Spleen (tissue), 11 donors: Measurements from ENCODE around the gene CHST7. TPM values are rescaled to one million over a fixed set of nuclear protein-coding genes. Genes with fewer than 3 reads are reported as not detected.
A peak's percentile ranks its signal among the peaks of the same experiment; 100 is the strongest.

Experiments
- DNase-seq: peaks from one replicate; pipeline ENCODE4 v3.0.0-alpha.2; 2020
- H3K27ac ChIP-seq, 8 donors: fragments of 200-600 bp; sonication (generic) in 7 of 8; 1 replicate in 4 of 8; 2 replicates in 4 of 8; pipeline versions ENCODE4 v1.5.0 to v1.8.0; 2016 to 2021; ENCODE audit warnings: inconsistent platforms in 4 of 8, mild to moderate bottlenecking in 4 of 8, moderate library complexity in 1 of 8
- H3K27me3 ChIP-seq, 7 donors: fragments of 200-600 bp; sonication (generic) in 6 of 7; replicated peaks in 1 of 7; 1 replicate in 4 of 7; 2 replicates in 3 of 7; pipeline versions ENCODE4 v1.5.0 to v1.8.0; 2016 to 2021; ENCODE audit warnings: inconsistent platforms in 3 of 7, mild to moderate bottlenecking in 1 of 7
- H3K36me3 ChIP-seq, 6 donors: fragments of 200-600 bp; sonication (generic) in 5 of 6; 1 replicate in 4 of 6; 2 replicates in 2 of 6; pipeline versions ENCODE4 v1.5.0 to v1.8.0; 2016 to 2021; ENCODE audit warnings: inconsistent platforms in 2 of 6
- H3K4me1 ChIP-seq, 6 donors: fragments of 200-600 bp; sonication (generic) in 5 of 6; 1 replicate in 3 of 6; 2 replicates in 3 of 6; pipeline versions ENCODE4 v1.5.0 to v1.8.0; 2016 to 2021; ENCODE audit warnings: inconsistent platforms in 3 of 6
- H3K4me3 ChIP-seq, 8 donors: fragments of 200-600 bp; sonication (generic) in 7 of 8; 1 replicate in 4 of 8; 2 replicates in 4 of 8; pipeline versions ENCODE4 v1.5.0 to v1.8.0; 2016 to 2021; ENCODE audit warnings: inconsistent platforms in 4 of 8, mild to moderate bottlenecking in 4 of 8, moderate library complexity in 2 of 8
- H3K9me3 ChIP-seq, 8 donors: fragments of 200-600 bp; sonication (generic) in 7 of 8; 1 replicate in 4 of 8; 2 replicates in 4 of 8; pipeline versions ENCODE4 v1.5.0 to v1.8.0; 2016 to 2021; ENCODE audit warnings: inconsistent platforms in 4 of 8
- CTCF ChIP-seq, 11 experiments: fragments of 200-600 bp in 7 of 11; fragments of 450-650 bp in 4 of 11; sonication (generic) in 4 of 11; IDR thresholded peaks in 8 of 11; conservative IDR thresholded peaks in 3 of 11; 1 replicate in 7 of 11; 2 replicates in 4 of 11; pipeline versions ENCODE4 v1.4.0 to v1.8.0; 2016 to 2021; ENCODE audit warnings: antibody characterized with exemption in 11 of 11, inconsistent platforms in 4 of 11, mild to moderate bottlenecking in 1 of 11
- POLR2A ChIP-seq, 3 donors: fragments of 450-650 bp; IDR thresholded peaks; one replicate each; pipeline ENCODE4 v1.5.1; 2017; ENCODE audit warnings: antibody characterized with exemption in 3 of 3, mild to moderate bottlenecking in 1 of 3
- POLR2AphosphoS5 ChIP-seq, 3 donors: sonication (generic); formaldehyde crosslinking; IDR thresholded peaks; one replicate each; pipeline ENCODE4 v1.5.1; 2017; ENCODE audit warnings: antibody characterized with exemption in 3 of 3
- WGBS, 5 donors: extraction: QIAGEN DNeasy Blood & Tissue Kit in 3 of 5; methylation state at CpG; one replicate each; pipeline versions ENCODE4 v1.1.5 to v1.1.7; 2013 to 2018; 5-methylcytosine and 5-hydroxymethylcytosine counted together
- intact Hi-C: fragments of 100-400 bp; cut with DNase I; formaldehyde crosslinking; loops from one replicate; pipeline ENCODE4 v1.15.0; 2023; ENCODE audit warnings: low total_unique reads
- polyA plus RNA-seq, 3 donors: library from polyadenylated mRNA; stranded (reverse); fragments of 200-250 nt; gene quantifications; one replicate each; pipeline ENCODE4 v1.2.1, GENCODE V29; 2013
- total RNA-seq, 7 donors: library from RNA; depleted of rRNA in 3 of 7; stranded (reverse); fragments of >200 nt in 3 of 7; fragmentation: NEBNext Ultra II Directional in 4 of 7; extraction: Animal tissue kit (Norgen Biotek cat#: 25700) in 4 of 7; gene quantifications; one replicate each; pipeline versions ENCODE4 v1.1.0 to v1.2.1, GENCODE V29; 2016 to 2021
- donor health status: healthy with polysubstance abuse.
- donor health status: DM: no; HTN: no; CAD: no; lungs with moderate emphysema.
- donor health status: DM: no; HTN: no; CAD: no.
- donor health status: Bipolar disorder and iron deficiency.
- donor health status: healthy.
- donor health status: DM: no; HTN: no; CAD: no.
- donor health status: DM: yes; HTN: yes; CAD: no.

CHST7 gene
- total and polyA plus RNA-seq, 10 donors: 2.0 to 43.9 (median 18.7) TPM

GRCh38 chrX:46636223-46636622, 62.7 kb downstream of the CHST7 start:
- Histone ChIP-seq H3K4me3 (no peak overlapping the region), H3K27me3 (no peaks in the 10 kb centered on the region), H3K36me3 (no peaks in the 10 kb centered on the region), H3K4me1 (no peaks in the 10 kb centered on the region), H3K9me3 (no peaks in the 10 kb centered on the region), H3K27ac (no peak overlapping the region)
- TF ChIP-seq POLR2A (IDR thresholded peaks at IDR 0.05) (no peak), POLR2AphosphoS5 (IDR thresholded peaks at IDR 0.05) (no peak), CTCF (IDR thresholded peaks at IDR 0.05 in 8 of 11, conservative IDR thresholded peaks at IDR 0.05 in 3 of 11) (no peak)
- 74 to 91% (median 79%) methylated on average over 4 to 6 of the region's 6 CpGs for WGBS, 5 donors
- no peak for DNase-seq
- intact Hi-C loops: no loop called here

- Histone ChIP-seq H3K4me3 (no peak overlapping the region), H3K36me3 (no peaks in the 10 kb centered on the region), H3K27me3 (no peaks in the 10 kb centered on the region), H3K9me3 (no peaks in the 10 kb centered on the region), H3K4me1 (peaks cover 0 to 6% (median 0%) of the 10 kb centered on the region in 6 donors), H3K27ac (no peak overlapping the region)
- no peak for DNase-seq
- WGBS, 5 donors: 35 to 72% (median 48%) methylated on average over 2 of the region's 2 CpGs
- intact Hi-C loops: no loop called here
- no peak for TF ChIP-seq POLR2AphosphoS5 (IDR thresholded peaks at IDR 0.05)
- TF ChIP-seq CTCF (IDR thresholded peaks at IDR 0.05 in 8 of 11, conservative IDR thresholded peaks at IDR 0.05 in 3 of 11): no peak
- TF ChIP-seq POLR2A (IDR thresholded peaks at IDR 0.05): no peak
Measured at GRCh38 chrX:46637938-46638337, 64.4 kb downstream of the CHST7 start.

- 37 to 53% (median 46%) methylated on average over 4 of the region's 4 CpGs for WGBS, 5 donors
- Histone ChIP-seq H3K27ac (no peak overlapping the region), H3K9me3 (no peaks in the 10 kb centered on the region), H3K4me3 (no peak overlapping the region), H3K27me3 (no peaks in the 10 kb centered on the region), H3K4me1 (peaks cover 0 to 10% (median 0%) of the 10 kb centered on the region in 6 donors), H3K36me3 (peaks cover 0 to 9% (median 0%) of the 10 kb centered on the region in 6 donors)
- TF ChIP-seq POLR2A (IDR thresholded peaks at IDR 0.05): no peak
- no peak for TF ChIP-seq POLR2AphosphoS5 (IDR thresholded peaks at IDR 0.05)
- TF ChIP-seq CTCF (IDR thresholded peaks at IDR 0.05 in 8 of 11, conservative IDR thresholded peaks at IDR 0.05 in 3 of 11): peak in 8 of 11 experiments; percentile 27 to 61 (median 54)
- intact Hi-C loops: loop anchor here (10.0 kb wide), 1 partner anchor 67 kb away; the partner anchor contains the start of gene CHST7
- DNase-seq: no peak
Measured at GRCh38 chrX:46642145-46642544, 68.6 kb downstream of the CHST7 start.

GRCh38 chrX:46643636-46644035, 70.1 kb downstream of the CHST7 start:
- 42 to 61% (median 57%) methylated on average over 3 of the region's 3 CpGs for WGBS, 5 donors
- intact Hi-C loops: loop anchor here (10.0 kb wide), 1 partner anchor 69 kb away; the partner anchor contains the start of gene CHST7
- Histone ChIP-seq H3K4me3 (no peak overlapping the region), H3K36me3 (peaks cover 0 to 10% (median 0%) of the 10 kb centered on the region in 6 donors), H3K27ac (no peak overlapping the region), H3K27me3 (no peaks in the 10 kb centered on the region), H3K9me3 (no peaks in the 10 kb centered on the region), H3K4me1 (peaks cover 0 to 15% (median 0%) of the 10 kb centered on the region in 6 donors)
- TF ChIP-seq POLR2AphosphoS5 (IDR thresholded peaks at IDR 0.05) (no peak), CTCF (IDR thresholded peaks at IDR 0.05 in 8 of 11, conservative IDR thresholded peaks at IDR 0.05 in 3 of 11) (no peak), POLR2A (IDR thresholded peaks at IDR 0.05) (no peak)
- DNase-seq: no peak
